SH-SY5Y (cell line): ENCODE data around the gene ANKRD22.

Experiments used
- GATA2 ChIP-seq: IDR thresholded peaks from 2 replicates; pipeline ENCODE4 v1.6.1; 2011; ENCODE audit warnings: mild to moderate bottlenecking, low read depth, low read length
- GATA3 ChIP-seq: IDR thresholded peaks from 2 replicates; pipeline ENCODE4 v1.6.1; 2011; ENCODE audit warnings: low read depth, mild to moderate bottlenecking, low read length, moderate library complexity

The ANKRD22 gene

GRCh38 chr10:88804083-88804812 is 47.4 kb downstream of the ANKRD22 start:
- TF ChIP-seq GATA2 (no peak), GATA3 (no peak)

DNA sequence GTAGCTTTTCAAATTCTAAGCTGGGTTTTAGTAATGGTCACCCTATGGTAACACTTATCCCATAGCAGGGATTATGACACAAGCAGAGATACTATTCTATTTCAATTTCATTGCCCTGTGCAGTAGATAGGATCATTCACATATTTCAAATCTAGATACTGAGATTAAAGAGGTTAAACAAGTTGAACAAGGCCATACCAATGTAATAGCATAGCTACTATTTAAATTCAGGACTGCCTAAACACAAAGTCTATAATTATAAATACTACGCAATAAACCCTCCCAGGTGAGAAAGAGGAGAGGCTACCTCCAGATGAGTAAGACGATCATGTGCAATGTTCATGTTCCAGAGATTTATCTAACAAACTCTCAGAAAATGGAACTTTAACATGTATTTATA is 48.0 kb downstream of the ANKRD22 start:
- TF ChIP-seq GATA3 (no peak), GATA2 (no peak)

DNA sequence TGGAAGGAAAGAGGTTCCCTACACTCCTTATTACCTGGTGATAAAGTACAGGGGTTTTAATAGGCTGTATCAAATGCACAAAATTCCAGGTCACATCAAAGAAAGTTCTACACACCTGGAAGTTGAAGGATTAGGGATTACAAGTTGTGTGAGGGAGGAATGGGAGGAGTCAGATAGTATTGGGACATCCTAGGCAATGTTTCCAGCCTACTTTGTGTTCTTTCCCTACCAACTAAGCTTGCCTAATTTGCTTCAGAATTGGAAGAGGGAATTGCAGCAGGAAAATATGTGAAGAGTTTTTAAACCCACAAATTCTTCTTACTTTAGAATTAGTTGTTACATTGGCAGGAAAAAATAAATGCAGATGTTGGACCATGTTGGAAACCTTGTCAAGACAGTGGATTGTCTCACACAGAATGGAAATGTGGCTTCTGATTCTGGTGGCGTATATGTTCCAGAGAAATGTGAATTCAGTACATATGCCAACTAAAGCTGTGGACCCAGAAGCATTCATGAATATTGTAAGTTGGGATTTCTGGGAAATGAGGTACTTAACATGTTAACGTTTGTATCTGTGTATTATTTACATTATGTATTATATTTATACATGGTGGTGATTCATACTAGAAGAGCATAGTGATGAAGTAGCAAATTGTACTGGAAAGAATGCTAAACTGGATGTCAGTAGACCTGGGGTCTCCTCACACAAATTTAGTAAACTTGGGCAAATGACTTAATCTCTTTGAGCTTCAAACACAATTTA is 48.9 kb downstream of the ANKRD22 start, which contains the start of gene LIPM:
Gene LIPM, plus strand, starts transcription at position 208 of the 763 bp plus-strand sequence. Its CDS starts 167 bp downstream, at position 375.
- TF ChIP-seq GATA3 (no peak), GATA2 (no peak)

GRCh38 chr10:88800152-88801125 is 51.2 kb downstream of the ANKRD22 start:
- TF ChIP-seq GATA2 (no peak), GATA3 (no peak)

DNA sequence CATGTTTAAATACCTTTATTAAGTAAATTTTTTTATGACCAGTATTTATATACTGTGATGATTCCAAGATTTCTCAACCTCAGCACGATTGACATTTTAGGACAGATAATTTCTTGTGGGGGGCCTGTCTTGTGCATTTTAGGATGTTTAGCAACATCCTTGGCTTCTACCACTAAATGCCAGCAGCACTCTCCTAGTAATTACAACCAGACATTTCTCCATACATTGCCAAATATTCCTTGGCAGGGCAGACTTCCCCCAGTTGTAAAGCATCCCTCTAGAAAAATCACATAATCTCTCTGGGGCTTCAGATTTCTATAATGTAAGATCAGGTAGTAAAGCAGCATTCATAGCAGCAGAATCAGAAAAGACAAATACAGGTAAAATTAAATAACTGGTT is 56.9 kb downstream of the ANKRD22 start:
- TF ChIP-seq GATA2 (no peak), GATA3 (no peak)

- TF ChIP-seq GATA3 (no peak), GATA2 (no peak)
Observed at GRCh38 chr10:88793712-88794299, 57.8 kb downstream of the ANKRD22 start.

GRCh38 chr10:88792661-88793060 is 59.0 kb downstream of the ANKRD22 start:
- TF ChIP-seq GATA3 (no peak), GATA2 (no peak)

DNA sequence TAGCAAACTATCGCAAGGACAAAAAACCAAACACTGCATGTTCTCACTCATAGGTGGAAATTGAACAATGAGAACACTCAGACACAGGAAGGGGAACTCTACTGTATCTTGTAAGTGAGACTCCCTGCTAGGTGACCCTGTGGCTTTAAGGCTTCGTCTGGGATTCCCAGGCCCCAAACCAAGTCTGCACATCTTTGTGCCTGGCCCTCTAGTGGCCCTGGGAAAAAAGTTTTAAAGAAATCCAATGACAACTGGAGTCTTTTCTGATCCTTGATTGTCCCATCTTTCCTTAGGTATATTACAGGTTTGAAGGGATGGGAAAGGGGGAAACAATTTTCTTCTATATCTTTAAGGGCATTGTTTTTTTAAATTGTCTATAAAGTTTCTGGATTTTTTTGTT is 59.7 kb downstream of the ANKRD22 start:
- TF ChIP-seq GATA2 (no peak), GATA3 (no peak)

- no peak for TF ChIP-seq GATA3
- no peak for TF ChIP-seq GATA2
Observed at GRCh38 chr10:88788924-88789323, 62.7 kb downstream of the ANKRD22 start.

- no peak for TF ChIP-seq GATA2
- no peak for TF ChIP-seq GATA3
Observed at GRCh38 chr10:88787463-88787862, 64.2 kb downstream of the ANKRD22 start.

- TF ChIP-seq GATA3 (no peak), GATA2 (no peak)
Observed at GRCh38 chr10:88786032-88786770, 65.4 kb downstream of the ANKRD22 start.

GRCh38 chr10:88783724-88784123 is 67.9 kb downstream of the ANKRD22 start:
- no peak for TF ChIP-seq GATA2
- TF ChIP-seq GATA3, result no peak

GRCh38 chr10:88782222-88782621 is 69.4 kb downstream of the ANKRD22 start:
- TF ChIP-seq GATA3 (no peak), GATA2 (no peak)

- no peak for TF ChIP-seq GATA3
- TF ChIP-seq GATA2, result no peak
Observed at GRCh38 chr10:88781206-88781605, 70.4 kb downstream of the ANKRD22 start.
